Left cardiac atrium (tissue), 4 donors: ENCODE measurements around the gene KCNF1. TPM values are rescaled to one million over a fixed set of nuclear protein-coding genes. Genes with fewer than 3 reads are reported as not detected.

Experiments used
- ATAC-seq, 2 donors: fragments of 200-7000 bp; cut with Tn5 transposase; one replicate each; pipeline ENCODE4 v1.9.1; 2020; ENCODE audit warnings: mild to moderate bottlenecking in 2 of 2, moderate library complexity in 2 of 2
- DNase-seq: peaks from one replicate; pipeline ENCODE4 v3.0.0-alpha.2; 2020
- intact Hi-C, 2 donors: fragments of 100-400 bp; cut with DNase I; formaldehyde crosslinking; loops; one replicate each; pipeline versions ENCODE4 v1.14.1 to v1.15.1; 2022 to 2023
- total RNA-seq, 2 donors: library from RNA; stranded (reverse); fragmentation: NEBNext Ultra II Directional; extraction: Animal tissue kit (Norgen Biotek cat#: 25700); gene quantifications; one replicate each; pipeline ENCODE4 v1.2.1, GENCODE V29; 2021
- donor health status: DM: no; HTN: yes; CAD: no.
- donor health status: DM: no; HTN: yes; CAD: no; lungs with severe emphysema.
- donor health status: DM: yes; HTN: yes; CAD: no.
- donor health status: Dilated cardiomyopathy.

Gene KCNF1
- total RNA-seq, 2 donors from 2014 or later = 0.24 to 0.97 TPM

DNA sequence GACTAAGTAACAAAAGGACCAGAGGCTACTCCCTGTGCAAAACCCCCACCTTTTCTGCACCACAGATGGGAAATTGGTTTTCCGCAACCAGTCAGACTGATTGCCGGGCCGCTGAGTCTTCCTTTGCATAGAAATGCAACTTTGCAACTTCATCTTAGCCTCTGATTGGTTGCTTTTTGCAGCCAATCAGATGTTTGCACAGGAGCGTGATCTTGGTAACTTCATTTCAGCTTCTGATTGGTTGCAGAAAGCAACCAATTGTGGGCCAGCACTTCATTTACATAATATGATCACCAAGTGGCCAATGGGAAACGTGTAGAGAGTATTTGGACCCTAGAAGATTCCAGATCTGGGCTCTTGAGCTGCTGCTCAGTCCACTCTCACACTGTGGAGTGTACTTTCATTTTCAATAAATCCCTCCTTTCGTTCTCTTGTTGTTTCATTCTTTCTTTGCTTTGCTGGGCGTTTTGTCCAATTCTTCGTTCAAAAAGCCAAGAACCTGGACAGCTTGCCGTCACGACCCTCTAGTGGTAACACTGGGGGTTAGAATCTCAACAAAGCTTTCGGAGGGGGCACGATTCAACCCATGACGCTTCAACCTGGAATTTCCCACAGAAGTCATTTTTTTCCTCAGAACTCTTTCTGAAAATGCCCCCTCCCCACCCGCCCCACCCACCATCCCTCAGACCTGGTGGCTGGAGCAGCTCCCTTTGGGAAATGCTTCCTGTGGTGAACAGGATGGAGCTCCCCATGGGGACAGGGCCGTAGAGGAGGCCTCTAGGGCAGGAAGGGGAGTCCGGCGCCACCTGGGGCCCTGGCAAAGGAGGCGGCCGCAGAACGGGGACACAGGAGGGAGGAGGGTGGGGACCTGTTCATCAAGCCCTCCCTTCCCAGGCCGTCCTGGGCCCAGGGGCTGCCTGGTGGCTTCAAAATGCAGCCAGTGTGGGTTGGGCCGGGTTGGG lies 31.8 kb upstream of the KCNF1 start:
- ATAC-seq (no peak), DNase-seq (no peak)
- intact Hi-C loops = loop anchor here in 1 of 2 donors (5.0 kb wide), 1 partner anchor 33 kb away; no protein-coding TSS in a partner anchor

DNA sequence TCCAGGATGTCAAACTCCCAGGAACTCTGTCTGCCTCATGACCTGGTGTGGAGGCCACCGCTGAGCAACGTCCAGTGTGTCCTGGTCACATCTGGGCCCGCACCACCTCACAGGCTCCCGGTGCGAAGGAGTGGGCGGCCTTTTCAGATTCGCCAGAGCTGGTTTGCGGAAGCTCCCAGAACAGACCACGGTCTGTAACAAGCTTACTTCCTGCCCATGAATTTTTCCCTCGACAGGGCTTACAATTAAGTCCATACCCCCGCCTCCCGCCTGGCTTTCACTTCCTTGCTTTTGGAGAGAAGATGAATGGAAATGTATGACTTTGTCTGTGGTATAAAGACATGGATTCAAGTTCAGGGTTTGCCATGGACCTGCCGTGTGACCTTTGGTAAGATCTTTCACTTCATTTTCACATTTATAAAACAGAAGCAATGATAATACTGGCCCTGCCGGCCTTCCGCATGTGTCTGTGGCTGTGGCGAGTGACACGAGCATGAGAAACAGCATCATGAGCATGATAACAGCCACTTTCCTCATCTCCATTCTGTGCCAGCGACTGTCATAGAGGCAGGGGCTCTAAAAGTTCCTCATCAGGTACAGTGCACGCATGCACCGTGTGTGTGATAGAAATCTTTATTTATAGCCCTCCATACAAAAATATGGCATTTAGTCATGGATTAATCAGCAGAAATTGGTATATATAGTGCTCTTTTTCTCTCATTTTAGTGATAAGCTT lies 31.0 kb upstream of the KCNF1 start:
- intact Hi-C loops = loop anchor here in 1 of 2 donors (5.0 kb wide), 1 partner anchor 33 kb away; no protein-coding TSS in a partner anchor
- DNase-seq (no peak), ATAC-seq (peak in 1 of 2 donors; percentile 12)

DNA sequence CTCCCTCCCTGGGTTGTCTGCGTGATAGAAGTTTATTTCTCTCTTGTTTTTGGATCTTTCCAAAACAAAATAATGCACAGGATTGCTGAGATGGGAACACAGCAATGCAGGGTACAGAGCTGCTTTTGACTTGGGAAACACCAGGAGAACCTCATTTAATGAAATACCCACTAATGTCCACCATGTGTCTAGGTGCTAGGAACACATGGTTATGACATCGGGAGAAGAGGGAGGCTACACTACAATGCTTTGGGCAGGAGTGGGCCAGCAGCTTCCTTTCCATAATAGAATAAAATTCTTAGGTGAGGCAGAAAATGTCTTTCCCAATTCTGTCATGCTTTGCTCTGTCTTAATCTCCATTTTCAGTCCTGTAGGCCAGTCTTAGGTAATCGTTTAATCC lies 29.2 kb upstream of the KCNF1 start:
- ATAC-seq (no peak), DNase-seq (no peak)
- intact Hi-C loops = loop anchor here in 1 of 2 donors (5.0 kb wide), 1 partner anchor 35 kb away; no protein-coding TSS in a partner anchor

DNA sequence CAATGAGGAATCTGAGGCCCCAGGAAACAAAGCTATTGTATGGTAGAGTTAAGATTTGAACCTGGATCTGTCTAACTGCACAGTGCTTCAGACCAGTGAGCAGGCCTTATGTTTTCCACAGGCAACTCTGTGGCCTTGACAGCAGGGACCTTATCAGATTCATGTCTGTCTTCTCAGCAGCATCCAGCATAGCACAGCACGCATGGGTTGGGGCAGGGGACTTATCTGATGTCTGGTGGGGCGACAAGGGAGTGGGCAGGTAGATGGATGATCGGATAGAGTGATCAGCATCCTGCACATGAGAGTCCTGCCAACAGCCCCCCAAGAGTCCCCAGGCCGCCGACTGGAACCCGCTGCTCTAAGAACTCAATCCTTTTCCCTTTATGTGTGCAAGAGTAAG lies 28.7 kb upstream of the KCNF1 start:
- no peak for ATAC-seq
- no peak for DNase-seq
- intact Hi-C loops = loop anchor here in 1 of 2 donors (5.0 kb wide), 1 partner anchor 36 kb away; no protein-coding TSS in a partner anchor

DNA sequence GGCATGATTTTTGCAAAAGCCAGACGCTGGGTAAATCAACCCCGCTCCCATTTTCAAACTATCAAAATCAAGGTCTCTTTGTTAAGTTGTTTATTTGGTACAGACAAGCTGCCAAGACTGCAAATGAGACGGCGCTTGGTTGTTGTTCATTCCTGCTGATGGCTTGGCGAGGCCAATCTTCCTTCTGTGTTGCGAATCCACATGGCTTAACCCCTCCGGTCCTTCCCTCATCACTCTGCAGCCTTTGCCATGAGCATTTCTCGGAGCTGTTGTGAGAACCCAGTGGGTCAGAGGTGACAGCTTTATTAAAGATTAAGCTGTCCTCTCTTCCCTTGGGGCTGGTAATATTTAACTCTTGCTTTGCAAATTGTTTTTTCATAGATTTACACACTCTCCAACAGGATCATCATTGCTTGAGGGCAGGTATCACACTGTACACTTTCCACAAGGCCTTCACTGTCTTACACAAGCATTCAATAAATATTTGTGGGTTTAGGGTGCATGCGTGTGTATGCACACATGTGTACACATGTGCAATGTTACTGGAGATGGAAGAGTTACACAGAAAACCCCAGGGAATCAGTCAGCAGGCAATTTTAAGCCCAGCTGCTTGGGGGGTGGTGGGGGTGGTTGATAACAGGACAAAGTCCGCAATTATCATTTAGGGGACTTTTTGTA lies 27.8 kb upstream of the KCNF1 start:
- DNase-seq (no peak), ATAC-seq (peak in 1 of 2 donors; percentile 19)
- intact Hi-C loops = loop anchor here in 1 of 2 donors (5.0 kb wide), 1 partner anchor 37 kb away; no protein-coding TSS in a partner anchor

DNA sequence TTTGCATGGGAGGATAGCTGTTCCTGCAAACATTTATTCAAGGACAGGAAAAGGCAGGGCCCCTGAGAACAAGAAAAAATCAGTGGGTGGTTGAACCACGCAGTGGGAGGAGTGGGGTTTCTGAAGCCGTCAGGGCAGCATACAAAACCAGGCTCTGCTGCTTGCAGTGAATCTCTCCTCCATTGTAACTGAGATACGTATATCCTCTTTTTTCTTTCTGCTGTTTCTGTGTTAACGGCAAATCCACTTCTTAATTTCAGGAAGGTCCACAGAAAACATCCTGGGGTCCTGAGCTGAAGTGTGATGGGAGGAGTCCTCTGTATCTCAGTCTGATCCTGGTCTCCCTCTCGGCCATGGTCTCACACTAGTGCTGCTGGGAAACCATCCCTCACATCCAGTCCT lies 27.2 kb upstream of the KCNF1 start:
- peak; percentile 24 to 38 for ATAC-seq

DNA sequence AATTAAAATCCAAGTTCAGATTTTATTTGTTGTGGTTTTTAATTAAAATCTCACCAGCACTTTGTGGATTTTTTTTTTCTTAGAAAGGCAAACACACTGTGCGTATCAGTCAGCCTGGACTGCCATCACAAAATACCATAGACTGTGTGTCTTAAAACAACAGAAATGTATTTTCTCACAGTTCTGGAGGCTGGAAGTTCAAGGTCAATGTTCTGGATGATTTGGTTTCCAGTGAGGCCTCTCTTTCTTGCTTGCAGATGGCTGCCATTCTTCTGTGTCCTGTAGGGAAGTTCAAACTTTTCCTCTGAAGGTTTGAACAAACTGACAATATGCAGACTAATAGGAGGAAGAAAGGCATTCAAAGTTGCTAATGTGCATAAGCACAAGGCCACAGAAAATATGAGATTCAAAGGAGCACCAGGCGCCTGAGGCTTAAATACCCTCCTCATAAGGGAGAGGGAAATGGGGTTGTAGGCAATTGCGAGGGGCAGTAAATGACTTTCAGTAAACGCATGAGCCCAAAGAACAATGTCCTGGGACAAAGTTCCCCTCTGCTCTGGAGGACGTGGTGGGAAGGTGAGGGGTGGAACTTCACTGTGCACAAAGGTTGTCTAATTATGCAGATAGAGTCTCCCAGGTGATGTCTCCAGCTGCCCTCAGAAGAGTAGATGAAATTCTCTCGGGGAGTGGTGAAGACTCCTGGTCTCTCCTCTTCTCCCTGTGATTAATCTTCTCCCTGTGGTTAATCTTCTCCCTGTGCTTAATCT lies 26.5 kb upstream of the KCNF1 start:
- intact Hi-C loops = no loop called here
- no peak for DNase-seq
- no peak for ATAC-seq

More for the DNA sequence above, 27.2 kb upstream of the KCNF1 start:
- intact Hi-C loops = loop anchor here in 1 of 2 donors (5.0 kb wide), 1 partner anchor 37 kb away; no protein-coding TSS in a partner anchor
- no peak for DNase-seq

DNA sequence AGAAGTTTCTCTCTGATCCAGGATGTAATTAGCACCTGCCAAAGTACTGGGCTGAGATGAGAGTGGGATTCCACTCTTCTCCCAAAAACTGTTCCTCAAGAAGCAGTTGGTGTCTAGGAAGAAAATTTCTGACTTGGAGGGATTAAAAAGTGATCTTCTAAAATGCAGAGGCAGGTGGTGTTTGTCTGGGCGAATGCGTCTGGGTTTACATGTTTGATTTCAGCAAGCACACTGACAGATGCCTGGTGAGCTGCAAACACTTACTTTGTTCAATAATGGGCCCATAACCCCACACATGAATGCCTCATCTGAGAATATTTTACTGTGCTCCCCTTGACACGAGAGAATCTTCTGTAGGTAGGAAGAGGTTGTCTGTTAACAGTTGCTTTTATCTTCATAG lies 24.3 kb upstream of the KCNF1 start:
- intact Hi-C loops = no loop called here
- DNase-seq (no peak), ATAC-seq (no peak)

DNA sequence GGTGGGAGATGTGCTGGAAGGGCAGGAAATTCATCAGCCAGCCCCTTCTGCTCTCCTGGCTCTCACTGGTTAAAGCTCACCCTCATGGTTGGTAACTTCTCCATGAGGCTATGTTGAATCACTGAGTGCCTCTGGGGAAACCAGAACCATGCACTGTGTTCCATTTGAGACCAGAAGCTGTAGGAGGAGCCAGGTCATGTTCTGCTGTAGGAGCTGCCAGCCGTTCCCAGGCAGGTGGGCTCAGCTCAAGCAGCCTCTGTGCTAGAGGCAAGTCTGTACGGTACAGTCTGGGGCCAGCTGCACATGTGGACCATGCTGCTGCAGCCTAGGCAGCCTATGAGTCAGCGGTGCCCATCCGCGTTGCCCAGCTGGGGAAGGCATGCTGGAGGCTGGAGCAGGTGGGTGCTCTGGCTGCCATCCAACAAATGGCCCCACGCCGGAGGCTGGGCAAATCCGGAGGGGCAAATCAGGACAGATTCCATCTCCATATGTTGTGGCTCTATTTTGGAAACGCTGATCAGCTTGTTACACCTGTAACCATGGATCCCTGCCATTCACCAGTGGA lies 22.0 kb upstream of the KCNF1 start:
- intact Hi-C loops = no loop called here
- no peak for DNase-seq
- peak in 1 of 2 donors; percentile 45 for ATAC-seq

DNA sequence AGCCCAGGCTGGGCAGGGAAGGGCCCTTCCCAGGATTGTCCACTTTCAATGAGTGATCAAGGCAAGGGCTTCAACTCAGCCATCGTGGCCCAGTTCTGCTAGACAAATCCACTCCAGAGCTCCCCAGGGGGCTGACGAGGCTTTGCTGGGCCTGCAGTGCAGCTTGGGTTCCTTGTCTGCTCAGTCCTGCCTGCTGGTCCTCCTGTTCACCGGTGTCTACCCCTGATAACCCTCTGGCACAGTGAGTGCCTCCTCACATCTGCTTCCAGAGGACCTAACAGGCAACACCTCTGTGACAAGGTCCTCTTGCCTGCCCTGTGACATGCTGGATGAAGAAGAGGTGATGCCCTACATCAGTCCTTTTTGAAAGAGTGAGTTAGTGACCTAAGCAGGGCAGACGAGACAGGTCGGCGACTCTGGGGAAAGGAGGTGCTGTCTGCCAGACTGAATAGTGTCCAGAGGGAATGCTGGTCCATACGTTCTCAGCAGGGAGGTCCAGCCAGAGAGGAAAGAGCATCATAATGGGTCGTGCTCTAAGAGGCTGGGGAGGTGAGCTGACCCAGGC lies 20.9 kb upstream of the KCNF1 start:
- ATAC-seq = peak in 1 of 2 donors; percentile 10
- intact Hi-C loops = no loop called here
- DNase-seq = no peak

DNA sequence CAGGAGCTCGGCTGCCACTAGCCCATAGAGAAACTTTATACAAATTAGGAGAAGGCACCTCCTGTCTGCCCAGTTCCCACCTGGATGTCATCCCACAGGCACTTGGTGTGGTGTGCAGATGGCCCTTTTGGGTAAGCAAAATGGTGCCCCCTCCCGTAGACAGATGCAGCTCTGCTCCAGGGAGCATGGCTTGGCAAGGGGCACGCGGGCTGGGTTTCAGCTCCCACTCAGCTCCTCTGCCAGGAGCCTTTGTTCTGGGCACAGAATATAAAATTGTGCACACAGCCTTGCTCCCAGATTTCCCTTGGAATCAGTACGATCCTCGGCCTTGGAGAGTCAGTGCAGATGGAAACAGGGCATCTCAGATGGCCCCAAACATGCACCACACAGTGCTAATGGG lies 20.3 kb upstream of the KCNF1 start:
- ATAC-seq (no peak), DNase-seq (no peak)
- intact Hi-C loops = no loop called here

DNA sequence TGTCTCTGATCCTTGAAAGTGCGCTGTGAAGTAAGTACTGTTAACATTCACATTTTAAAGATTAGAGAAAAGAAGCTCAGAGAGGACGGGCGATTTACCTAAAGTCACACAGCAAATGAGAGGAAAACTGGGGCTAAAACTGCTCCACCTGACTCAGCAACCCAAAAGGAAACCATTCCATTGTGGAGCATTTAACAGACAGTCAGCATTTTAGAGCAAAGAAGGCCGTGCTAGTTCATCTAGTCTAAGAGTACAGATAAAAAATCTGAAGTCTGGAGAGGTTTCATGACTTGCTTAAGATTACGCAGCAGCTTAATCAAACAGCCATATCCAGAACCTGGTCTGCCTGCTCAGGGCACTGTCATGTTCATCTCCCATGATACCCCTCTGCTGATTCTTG lies 19.9 kb upstream of the KCNF1 start:
- DNase-seq = no peak
- intact Hi-C loops = no loop called here
- no peak for ATAC-seq

DNA sequence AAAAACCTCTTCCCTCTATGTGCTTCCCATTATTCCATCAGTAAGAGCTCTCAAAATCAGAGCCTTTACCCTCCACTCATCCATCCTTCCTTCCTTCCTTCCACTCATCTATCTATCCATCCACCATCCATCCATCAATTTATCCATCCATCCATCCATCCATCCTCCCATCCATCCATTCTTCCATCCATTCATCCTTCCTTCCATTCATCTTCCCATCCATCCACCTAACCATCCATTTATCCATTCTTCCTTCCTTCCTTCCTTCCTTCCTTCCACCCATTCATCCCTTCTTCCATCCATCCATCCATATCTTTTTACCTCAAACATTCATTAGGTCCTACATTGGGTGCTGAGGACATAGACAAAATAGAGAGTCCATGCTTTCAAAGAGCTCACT lies 19.4 kb upstream of the KCNF1 start:
- DNase-seq = no peak
- intact Hi-C loops = no loop called here
- ATAC-seq = no peak

DNA sequence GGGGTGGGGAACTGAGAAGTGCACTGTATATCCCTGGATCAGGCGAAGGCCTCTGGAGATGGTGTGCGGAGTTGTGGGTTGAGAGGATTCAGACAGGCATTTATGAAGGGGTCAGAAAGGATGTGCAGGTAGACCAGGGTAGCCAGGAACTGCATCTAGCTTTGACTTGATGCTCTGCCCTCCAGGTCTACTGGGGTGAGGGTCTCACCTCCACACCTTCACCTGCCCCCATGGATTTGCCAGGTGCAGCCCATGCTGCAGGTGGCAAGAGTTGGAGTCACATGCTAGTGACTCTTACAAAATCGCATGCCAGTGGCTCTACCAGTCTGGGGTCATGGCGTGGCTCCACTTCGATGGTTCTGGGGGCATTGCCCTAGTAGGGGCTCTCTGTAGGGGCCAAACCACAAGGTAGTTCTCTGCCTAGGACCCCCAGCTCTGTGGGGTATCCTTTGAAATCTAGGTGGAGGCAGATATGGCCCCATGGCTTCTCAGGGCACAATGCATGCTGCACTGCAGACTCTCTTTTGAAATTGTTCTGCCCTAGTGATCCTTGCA lies 18.9 kb upstream of the KCNF1 start:
- intact Hi-C loops = no loop called here
- DNase-seq = no peak
- ATAC-seq = no peak

DNA sequence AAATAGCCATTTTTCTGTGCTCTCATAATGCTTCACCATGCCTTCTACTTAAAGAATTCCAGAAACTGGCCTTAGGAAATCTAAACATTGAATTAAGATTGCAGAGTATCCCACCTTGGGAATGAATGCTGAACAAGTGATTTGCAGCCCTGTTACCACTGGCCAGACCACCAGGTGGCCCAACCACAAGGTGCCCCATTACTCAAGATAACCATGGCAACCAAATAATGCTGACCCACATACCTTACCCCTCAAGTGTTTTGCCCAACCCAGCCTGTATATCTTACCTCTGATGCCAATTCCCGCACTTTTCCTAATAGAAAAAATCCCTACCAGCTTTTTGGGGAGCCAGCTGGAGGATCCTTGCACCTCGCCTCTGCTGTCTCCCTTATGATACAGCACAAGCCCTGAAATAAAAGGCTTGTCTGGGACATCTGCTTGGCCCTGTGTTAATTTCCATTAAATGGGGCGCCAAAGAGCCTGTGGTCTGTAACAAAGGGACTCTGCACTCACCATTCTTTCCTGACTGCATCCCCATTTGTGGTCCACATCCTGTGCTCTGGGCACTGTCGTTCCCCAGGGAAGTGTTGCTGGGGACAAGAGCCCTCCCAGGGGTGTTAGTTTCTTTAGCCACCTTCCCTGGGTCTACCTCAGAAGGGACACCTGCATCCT lies 17.3 kb upstream of the KCNF1 start:
- ATAC-seq = no peak
- intact Hi-C loops = no loop called here
- DNase-seq = no peak

DNA sequence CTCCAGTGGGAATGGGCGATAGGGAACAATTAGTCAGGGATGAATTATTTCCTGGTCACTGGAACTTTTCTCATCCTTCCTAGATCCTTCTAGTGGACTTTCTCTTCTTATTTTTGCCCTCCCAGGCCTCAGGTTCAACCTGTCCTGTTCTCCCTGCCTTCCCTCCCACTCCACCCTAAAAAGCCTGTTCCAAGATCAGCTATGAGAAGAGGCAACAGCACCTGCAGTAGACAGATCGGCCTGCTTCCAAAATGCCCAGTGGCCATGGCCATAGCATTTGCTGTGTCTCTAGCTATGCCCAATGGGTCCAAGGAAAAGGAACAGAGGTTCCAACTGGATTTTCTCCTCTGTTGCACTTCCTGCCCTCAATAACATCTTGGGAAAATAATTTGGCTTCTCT lies 16.5 kb upstream of the KCNF1 start:
- intact Hi-C loops = loop anchor here in 1 of 2 donors (5.0 kb wide), 1 partner anchor 58 kb away; no protein-coding TSS in a partner anchor
- ATAC-seq (no peak), DNase-seq (no peak)

DNA sequence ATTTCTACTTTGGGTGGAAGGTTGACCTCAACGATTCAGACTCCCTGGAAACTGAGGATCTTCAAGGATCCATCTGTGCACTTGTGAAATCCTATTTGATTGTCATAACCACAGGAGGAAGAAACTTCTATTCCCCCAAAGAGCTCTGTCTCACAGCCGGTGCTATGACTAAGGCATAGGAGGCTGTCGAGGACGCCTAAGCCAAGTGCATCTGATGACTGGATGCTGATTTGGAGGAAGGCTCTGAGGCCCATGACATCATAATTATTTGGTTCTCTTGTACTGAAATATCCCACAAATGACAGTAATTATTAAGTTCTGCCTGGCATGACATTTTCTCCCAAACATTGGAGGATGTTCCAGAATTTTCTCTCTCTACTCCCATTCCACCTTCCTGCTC lies 13.8 kb upstream of the KCNF1 start:
- DNase-seq = no peak
- peak in 1 of 2 donors; percentile 45 for ATAC-seq
- intact Hi-C loops = loop anchor here in 1 of 2 donors (5.0 kb wide), 1 partner anchor 61 kb away; no protein-coding TSS in a partner anchor
